Liver (tissue), 3 donors: ENCODE results near the gene TTYH2.

Experiments used
- EGR1 ChIP-seq, 2 donors: IDR thresholded peaks; 2 replicates each; pipeline ENCODE4 v1.6.1; 2016 to 2018; ENCODE audit warnings: antibody characterized with exemption in 2 of 2, low read depth in 2 of 2
- FOXA2 ChIP-seq: IDR thresholded peaks from 2 replicates; pipeline ENCODE4 v1.6.1; 2016; ENCODE audit warnings: antibody characterized with exemption
- GABPA ChIP-seq, 2 donors: IDR thresholded peaks in 1 of 2; conservative IDR thresholded peaks in 1 of 2; 2 replicates each; pipeline ENCODE4 v1.6.1; 2016; ENCODE audit warnings: antibody characterized with exemption in 2 of 2, mild to moderate bottlenecking in 1 of 2, moderate library complexity in 1 of 2
- JUND ChIP-seq, 2 donors: IDR thresholded peaks; 2 replicates each; pipeline ENCODE4 v1.6.1; 2016; ENCODE audit warnings: antibody characterized with exemption in 2 of 2
- RAD21 ChIP-seq, 2 donors: IDR thresholded peaks; 2 replicates each; pipeline ENCODE4 v1.6.1; 2016; ENCODE audit warnings: antibody characterized with exemption in 2 of 2, mild to moderate bottlenecking in 2 of 2
- RXRA ChIP-seq, 2 donors: IDR thresholded peaks; 2 replicates each; pipeline ENCODE4 v1.6.1; 2017 to 2018; ENCODE audit warnings: antibody characterized with exemption in 2 of 2, mild to moderate bottlenecking in 1 of 2
- SP1 ChIP-seq: IDR thresholded peaks from 2 replicates; pipeline ENCODE4 v1.6.1; 2018; ENCODE audit warnings: antibody characterized with exemption, mild to moderate bottlenecking
- TAF1 ChIP-seq: conservative IDR thresholded peaks from 2 replicates; pipeline ENCODE4 v1.6.1; 2016; ENCODE audit warnings: antibody characterized with exemption, mild to moderate bottlenecking
- YY1 ChIP-seq: IDR thresholded peaks from 2 replicates; pipeline ENCODE4 v1.6.1; 2016; ENCODE audit warnings: antibody characterized with exemption, mild to moderate bottlenecking
- TF ChIP-seq, protein P1 (sequence below): fragments of 150-350 bp; IDR thresholded peaks from 2 replicates; pipeline ENCODE4 v1.5.1; 2017; ENCODE audit warnings: improper control_type of control experiment, low read depth, low read length; ENCODE audit not compliant: missing input control
- TF ChIP-seq, protein P2 (sequence below): IDR thresholded peaks from 2 replicates; pipeline ENCODE4 v1.6.1; 2016; ENCODE audit warnings: antibody characterized with exemption
- TF ChIP-seq, protein P3 (sequence below): IDR thresholded peaks from 2 replicates; pipeline ENCODE4 v1.6.1; 2016; ENCODE audit warnings: antibody characterized with exemption
- TF ChIP-seq, protein P4 (sequence below): IDR thresholded peaks from 2 replicates; pipeline ENCODE4 v1.6.1; 2016; ENCODE audit warnings: antibody characterized with exemption, mild to moderate bottlenecking
- TF ChIP-seq, protein P5 (sequence below): IDR thresholded peaks from 2 replicates; pipeline ENCODE4 v1.6.1; 2016; ENCODE audit warnings: antibody characterized with exemption
- donor health status: healthy.
- donor health status: healthy.

DNA sequence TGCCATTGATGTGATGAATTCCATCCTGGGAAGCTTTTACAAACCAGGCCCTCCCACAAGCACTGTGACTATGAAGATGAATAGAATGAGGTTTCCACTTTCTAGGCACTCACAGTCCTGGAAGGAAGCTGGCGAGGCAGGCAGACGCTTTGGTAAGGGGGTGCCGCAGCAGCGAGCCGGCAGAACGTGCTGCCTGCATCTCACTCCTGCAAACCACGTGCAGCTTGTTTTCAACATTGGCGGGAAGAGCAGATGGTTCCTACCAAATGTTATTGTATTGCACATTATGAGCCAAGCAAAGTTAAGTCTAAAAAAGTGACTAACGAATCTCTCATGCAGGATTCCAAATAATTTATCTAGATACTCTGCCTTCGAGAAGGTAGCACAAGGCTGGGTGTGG, 57.0 kb downstream of the TTYH2 start:
- TF ChIP-seq, protein P1, sequence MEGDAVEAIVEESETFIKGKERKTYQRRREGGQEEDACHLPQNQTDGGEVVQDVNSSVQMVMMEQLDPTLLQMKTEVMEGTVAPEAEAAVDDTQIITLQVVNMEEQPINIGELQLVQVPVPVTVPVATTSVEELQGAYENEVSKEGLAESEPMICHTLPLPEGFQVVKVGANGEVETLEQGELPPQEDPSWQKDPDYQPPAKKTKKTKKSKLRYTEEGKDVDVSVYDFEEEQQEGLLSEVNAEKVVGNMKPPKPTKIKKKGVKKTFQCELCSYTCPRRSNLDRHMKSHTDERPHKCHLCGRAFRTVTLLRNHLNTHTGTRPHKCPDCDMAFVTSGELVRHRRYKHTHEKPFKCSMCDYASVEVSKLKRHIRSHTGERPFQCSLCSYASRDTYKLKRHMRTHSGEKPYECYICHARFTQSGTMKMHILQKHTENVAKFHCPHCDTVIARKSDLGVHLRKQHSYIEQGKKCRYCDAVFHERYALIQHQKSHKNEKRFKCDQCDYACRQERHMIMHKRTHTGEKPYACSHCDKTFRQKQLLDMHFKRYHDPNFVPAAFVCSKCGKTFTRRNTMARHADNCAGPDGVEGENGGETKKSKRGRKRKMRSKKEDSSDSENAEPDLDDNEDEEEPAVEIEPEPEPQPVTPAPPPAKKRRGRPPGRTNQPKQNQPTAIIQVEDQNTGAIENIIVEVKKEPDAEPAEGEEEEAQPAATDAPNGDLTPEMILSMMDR, result no peak
- no peak for TF ChIP-seq TAF1
- TF ChIP-seq, protein P2, sequence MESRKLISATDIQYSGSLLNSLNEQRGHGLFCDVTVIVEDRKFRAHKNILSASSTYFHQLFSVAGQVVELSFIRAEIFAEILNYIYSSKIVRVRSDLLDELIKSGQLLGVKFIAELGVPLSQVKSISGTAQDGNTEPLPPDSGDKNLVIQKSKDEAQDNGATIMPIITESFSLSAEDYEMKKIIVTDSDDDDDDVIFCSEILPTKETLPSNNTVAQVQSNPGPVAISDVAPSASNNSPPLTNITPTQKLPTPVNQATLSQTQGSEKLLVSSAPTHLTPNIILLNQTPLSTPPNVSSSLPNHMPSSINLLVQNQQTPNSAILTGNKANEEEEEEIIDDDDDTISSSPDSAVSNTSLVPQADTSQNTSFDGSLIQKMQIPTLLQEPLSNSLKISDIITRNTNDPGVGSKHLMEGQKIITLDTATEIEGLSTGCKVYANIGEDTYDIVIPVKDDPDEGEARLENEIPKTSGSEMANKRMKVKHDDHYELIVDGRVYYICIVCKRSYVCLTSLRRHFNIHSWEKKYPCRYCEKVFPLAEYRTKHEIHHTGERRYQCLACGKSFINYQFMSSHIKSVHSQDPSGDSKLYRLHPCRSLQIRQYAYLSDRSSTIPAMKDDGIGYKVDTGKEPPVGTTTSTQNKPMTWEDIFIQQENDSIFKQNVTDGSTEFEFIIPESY, result no peak
- TF ChIP-seq RAD21 (IDR thresholded peaks at IDR 0.05), result no peak
- TF ChIP-seq, protein P3, sequence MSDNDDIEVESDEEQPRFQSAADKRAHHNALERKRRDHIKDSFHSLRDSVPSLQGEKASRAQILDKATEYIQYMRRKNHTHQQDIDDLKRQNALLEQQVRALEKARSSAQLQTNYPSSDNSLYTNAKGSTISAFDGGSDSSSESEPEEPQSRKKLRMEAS, result no peak
- TF ChIP-seq, protein P4, sequence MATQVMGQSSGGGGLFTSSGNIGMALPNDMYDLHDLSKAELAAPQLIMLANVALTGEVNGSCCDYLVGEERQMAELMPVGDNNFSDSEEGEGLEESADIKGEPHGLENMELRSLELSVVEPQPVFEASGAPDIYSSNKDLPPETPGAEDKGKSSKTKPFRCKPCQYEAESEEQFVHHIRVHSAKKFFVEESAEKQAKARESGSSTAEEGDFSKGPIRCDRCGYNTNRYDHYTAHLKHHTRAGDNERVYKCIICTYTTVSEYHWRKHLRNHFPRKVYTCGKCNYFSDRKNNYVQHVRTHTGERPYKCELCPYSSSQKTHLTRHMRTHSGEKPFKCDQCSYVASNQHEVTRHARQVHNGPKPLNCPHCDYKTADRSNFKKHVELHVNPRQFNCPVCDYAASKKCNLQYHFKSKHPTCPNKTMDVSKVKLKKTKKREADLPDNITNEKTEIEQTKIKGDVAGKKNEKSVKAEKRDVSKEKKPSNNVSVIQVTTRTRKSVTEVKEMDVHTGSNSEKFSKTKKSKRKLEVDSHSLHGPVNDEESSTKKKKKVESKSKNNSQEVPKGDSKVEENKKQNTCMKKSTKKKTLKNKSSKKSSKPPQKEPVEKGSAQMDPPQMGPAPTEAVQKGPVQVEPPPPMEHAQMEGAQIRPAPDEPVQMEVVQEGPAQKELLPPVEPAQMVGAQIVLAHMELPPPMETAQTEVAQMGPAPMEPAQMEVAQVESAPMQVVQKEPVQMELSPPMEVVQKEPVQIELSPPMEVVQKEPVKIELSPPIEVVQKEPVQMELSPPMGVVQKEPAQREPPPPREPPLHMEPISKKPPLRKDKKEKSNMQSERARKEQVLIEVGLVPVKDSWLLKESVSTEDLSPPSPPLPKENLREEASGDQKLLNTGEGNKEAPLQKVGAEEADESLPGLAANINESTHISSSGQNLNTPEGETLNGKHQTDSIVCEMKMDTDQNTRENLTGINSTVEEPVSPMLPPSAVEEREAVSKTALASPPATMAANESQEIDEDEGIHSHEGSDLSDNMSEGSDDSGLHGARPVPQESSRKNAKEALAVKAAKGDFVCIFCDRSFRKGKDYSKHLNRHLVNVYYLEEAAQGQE, result no peak
- TF ChIP-seq JUND (IDR thresholded peaks at IDR 0.05), result no peak
- TF ChIP-seq EGR1 (IDR thresholded peaks at IDR 0.05; ENCODE audit: low read depth in 2 of 2), result no peak
- no peak for TF ChIP-seq RXRA (IDR thresholded peaks at IDR 0.05)
- no peak for TF ChIP-seq YY1
- no peak for TF ChIP-seq SP1
- TF ChIP-seq GABPA (IDR thresholded peaks at IDR 0.05 in 1 of 2, conservative IDR thresholded peaks at IDR 0.05 in 1 of 2), result no peak
- TF ChIP-seq, protein P5, sequence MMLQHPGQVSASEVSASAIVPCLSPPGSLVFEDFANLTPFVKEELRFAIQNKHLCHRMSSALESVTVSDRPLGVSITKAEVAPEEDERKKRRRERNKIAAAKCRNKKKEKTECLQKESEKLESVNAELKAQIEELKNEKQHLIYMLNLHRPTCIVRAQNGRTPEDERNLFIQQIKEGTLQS, result no peak
- no peak for TF ChIP-seq FOXA2
